Occipital lobe (tissue), 2 donors: ENCODE data around the gene SCP2. TPM values are rescaled to one million over a fixed set of nuclear protein-coding genes. Genes with fewer than 3 reads are reported as not detected.

Source experiments
- DNase-seq: peaks from one replicate; lab custom pipeline; 2025; lab: John Stamatoyannopoulos, UW
- total RNA-seq: library from RNA; depleted of rRNA; stranded (reverse); fragments of >200 nt; gene quantifications from one replicate; pipeline ENCODE4 v1.2.3, GENCODE V29; 2014

The SCP2 gene
- total RNA-seq, 1 donor from 2014 or later = 72.7 TPM

GRCh38 chr1:53080769-53081168 is 153.7 kb downstream of the SCP2 start:
- no peak for DNase-seq

DNA sequence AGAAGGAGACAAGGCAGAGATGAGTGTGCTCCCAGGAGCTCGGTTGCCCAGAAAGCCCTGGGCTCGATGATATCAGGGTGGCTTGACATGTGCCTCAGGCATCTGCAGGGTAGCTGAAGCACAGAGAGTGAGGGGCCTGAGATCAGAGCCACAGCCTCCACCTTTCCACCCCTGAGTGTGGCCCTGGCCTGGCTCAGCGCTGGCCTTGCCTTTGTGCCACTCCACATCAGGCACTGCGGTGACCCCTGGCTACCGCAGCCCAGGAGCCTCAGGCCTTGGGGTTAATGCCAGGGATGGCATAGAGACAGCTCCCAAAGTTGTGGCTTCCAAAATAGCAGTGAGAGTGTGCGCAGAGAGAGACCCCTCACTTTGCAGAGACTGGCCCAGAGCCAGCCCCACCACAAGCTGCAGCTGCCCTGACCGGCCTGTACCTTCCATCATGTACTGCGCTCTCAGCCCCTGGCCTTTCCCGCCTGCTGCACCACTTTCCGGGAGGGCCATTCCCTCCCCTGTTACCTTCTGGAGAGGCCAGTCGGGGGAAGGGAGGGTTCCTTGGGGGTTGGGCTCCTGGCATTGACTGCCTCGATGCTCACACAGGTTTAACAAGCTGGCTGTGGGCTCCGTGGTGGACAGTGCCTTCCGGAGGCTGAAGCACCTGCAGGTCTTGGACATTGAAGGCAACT is 154.4 kb downstream of the SCP2 start:
- no peak for DNase-seq

DNA sequence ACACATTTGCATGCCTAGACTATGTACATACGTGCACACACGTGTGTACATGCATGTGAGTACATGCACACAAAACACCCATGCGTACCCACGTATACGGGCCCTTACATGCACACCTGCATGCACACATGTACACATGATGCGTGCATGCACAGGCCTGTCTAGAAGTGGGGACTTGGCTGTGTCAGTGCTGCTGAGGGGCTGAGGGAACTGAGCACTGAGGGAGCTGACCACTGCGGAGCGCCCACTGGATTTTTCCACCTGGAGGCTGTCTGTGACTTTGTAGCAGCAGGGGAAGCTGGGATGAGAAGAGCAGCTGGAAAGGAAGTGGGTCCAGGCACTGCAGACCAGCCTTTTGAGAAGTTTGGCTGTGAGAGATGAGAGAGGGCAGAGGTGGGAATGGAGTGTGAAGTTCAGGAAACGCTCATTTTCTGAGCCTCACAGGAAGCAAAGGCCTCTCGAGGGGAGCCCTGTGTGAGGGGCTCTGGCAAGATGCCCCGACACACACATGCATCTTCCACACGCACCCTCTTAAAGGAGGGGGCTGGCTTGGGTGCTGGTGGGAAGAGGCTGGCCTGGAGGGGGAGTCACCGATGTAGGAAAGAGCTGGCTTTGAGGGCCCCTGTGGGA is 155.9 kb downstream of the SCP2 start:
- no peak for DNase-seq

GRCh38 chr1:53083636-53084588 is 156.8 kb downstream of the SCP2 start:
- no peak for DNase-seq

DNA sequence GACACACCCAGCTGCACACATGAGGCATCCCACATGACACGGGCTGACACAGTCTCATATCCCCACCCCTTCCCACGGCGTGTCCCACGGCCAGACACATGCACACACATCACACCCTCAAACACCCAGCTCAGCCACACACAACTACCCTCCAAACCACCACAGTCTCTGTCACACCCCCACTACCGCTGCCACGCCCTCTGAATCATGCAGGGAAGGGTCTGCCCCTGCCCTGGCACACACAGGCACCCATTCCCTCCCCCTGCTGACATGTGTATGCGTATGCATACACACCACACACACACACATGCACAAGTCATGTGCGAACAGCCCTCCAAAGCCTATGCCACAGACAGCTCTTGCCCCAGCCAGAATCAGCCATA is 157.5 kb downstream of the SCP2 start:
- DNase-seq = no peak

DNA sequence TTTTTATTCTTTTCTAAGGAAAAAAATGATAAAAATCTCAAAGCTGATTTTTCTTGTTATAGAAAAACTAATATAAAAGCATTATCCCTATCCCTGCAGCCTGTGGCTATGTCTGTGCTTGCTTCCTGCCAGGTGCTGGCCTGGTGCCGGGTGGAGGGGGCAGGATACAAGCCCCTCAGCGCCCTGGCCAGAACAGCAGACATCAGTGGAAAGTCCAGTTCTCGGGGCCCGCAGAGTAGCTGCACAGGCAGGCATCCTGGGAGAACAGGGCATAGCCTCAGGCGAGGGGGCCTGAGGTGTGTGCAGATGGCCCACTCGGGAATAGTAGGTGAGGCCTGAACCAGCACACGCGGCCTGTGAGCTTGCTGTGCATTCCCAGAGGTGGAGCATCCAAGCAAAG is 158.3 kb downstream of the SCP2 start:
- DNase-seq = no peak

- DNase-seq = no peak
Measured at GRCh38 chr1:53086491-53087070, 159.5 kb downstream of the SCP2 start.

- no peak for DNase-seq
Measured at GRCh38 chr1:53087332-53088285, 160.5 kb downstream of the SCP2 start.

GRCh38 chr1:53088616-53089300 is 161.7 kb downstream of the SCP2 start:
- DNase-seq = no peak

- no peak for DNase-seq
Measured at GRCh38 chr1:53089478-53090226, 162.6 kb downstream of the SCP2 start.

DNA sequence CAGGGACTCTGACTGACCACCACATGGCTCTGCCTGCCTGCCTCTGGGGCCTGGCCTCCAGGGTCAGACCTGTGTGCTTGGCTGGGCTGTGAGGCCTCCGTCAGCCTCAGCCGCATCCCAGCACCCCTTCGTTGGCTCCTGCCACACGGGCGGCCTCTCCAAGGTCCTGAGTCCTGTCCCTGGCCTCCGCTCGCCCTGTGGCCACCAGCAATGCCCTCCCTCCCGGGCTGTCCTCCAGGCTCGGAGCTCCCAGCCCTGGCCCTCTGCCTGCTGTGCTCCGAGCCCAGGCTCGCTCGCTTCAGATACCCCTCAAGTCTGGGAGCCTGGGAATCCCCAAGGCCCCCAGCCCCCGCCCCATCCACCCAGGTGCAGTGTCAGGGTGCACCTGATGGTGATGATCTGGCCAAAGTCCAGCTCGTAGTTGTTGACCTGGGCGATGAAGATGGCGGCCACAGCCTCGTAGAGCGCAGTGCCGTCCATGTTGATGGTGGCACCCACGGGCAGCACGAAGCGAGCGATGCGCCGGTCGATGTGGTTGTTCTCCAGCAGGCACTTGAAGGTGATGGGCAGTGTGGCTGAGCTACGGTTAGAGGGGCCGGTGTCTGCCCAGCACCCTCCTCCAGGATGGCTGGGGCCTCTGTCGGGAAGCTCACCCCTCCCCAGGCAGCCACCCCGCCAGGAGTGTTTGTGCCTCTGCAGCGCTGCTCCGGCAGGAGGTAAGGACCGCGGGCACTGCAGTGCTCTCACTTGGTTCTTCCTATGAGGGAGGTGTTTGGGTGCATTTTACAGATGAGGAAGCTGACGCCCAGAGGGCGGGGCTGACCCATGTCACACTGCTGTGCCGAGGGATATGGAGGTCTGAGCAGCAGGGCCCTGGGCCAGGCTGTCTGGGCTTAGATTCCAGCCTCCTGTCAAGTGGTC is 163.4 kb downstream of the SCP2 start:
- DNase-seq = no peak

GRCh38 chr1:53091841-53092645 is 165.0 kb downstream of the SCP2 start:
- DNase-seq = no peak

GRCh38 chr1:53092659-53093450 is 165.8 kb downstream of the SCP2 start:
- DNase-seq = no peak

DNA sequence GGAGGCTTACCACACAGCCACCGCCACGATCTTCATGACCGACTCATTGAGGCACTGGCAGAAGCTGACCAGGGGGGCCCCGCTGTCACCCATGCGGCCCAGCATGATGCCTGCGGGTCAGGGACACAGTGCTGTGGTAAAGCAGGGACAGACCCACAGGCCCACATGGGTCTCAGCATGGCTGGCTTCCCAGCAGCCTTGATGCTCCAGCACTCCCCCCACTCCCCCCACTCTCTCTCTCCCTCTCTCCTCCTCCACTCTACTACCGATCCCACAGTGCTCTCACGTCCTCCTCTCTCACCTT is 166.3 kb downstream of the SCP2 start:
- no peak for DNase-seq

DNA sequence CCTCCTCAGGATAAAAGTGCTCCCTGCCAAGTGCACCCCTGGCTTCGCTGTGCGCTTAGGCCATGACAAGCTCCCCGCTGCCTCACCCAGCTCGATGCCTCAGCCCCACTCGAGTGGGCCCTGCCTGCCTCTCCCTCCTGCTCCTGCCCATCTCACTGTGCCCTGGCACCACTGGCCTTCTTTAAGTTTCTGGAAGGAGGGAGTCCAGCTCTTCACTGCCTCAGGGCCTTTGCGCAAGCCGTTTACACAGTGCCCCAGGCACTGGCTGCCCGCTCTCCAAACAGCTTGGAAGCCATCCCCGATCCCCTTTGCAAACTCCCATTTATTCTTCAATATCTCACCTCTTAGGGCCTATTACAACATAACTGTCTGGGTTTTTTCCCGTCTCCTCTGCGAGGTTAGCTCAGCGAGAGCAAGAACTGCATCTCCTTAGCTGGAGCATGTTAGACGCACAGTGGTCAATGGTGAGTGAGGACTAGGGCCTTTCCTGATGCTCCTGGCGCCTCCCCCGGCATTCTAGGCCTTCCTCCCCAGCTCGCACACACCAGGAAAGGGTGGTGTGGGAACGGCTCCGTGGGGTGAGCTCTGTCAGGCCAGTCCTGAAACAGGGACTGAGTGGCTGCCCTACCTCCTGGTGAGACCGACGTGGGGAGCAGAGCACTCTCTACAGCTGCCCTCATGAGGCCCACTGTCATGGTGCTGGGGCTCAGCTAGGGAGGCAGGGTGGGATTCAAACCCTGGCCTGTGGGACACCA is 166.9 kb downstream of the SCP2 start:
- no peak for DNase-seq

DNA sequence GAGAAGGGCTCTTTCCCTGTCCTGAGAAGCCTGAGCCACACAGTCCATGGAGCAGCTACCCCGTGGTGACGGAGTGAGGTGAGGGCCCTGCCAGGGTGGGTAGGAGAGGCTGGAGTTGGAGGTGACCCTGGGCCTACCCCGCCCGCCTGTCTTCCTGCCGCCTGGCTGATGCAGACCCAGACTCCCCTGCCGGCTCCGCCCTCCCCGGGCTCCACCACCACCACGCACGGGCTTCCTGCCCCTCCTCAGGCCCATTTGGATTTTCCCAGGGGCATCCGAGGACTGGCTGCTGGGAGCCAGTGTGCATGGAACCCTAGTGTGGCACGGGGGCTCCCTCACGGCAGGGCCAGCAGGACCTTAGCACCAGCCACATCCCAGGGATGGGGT is 167.4 kb downstream of the SCP2 start:
- DNase-seq = no peak
